ENCODE results near the gene TERT. TPM values are rescaled to one million over a fixed set of nuclear protein-coding genes. Genes with fewer than 3 reads are reported as not detected.

The TERT gene
- total and polyA plus RNA-seq, 2 of the 4 experiments (the other 2 are of a cell fraction) = not detected

- Histone ChIP-seq H3K9me3 (ENCODE audit: control insufficient read depth, insufficient read depth, low read length) (peaks cover 10% of the 10 kb centered on the region), H2AFZ (replicated peaks; ENCODE audit: low read length, poor library complexity) (no peak overlapping the region), H4K5ac (ENCODE audit: low read depth, low read length) (no peak overlapping the region), H3K36me3 (ENCODE audit: control insufficient read depth, insufficient read depth, low read length) (peaks cover 51% of the 10 kb centered on the region), H2BK120ac (ENCODE audit: low read depth, low read length) (no peak overlapping the region), H3K18ac (ENCODE audit: low read depth, low read length) (no peak overlapping the region), H3K14ac (replicated peaks; ENCODE audit: low read depth, low read length) (no peak overlapping the region), H3K23ac (ENCODE audit: low read depth, low read length) (no peak overlapping the region), H3K4me3 (ENCODE audit: insufficient read depth, low read depth, low read length) (no peak overlapping the region), H2BK15ac (ENCODE audit: low read depth, low read length) (no peak overlapping the region), H4K8ac (ENCODE audit: low read depth in 2 of 2, low read length in 2 of 2) (no peak overlapping the region), H3K4ac (ENCODE audit: low read depth, low read length) (no peak overlapping the region), H3K27me3 (ENCODE audit: control insufficient read depth, insufficient read depth, low read length) (no peaks in the 10 kb centered on the region), H3K9ac (ENCODE audit: low read depth, low read length) (no peak overlapping the region), H2BK20ac (ENCODE audit: low read depth, low read length) (no peak overlapping the region), H2AK5ac (ENCODE audit: low read depth, low read length) (no peak overlapping the region), H3K4me1 (ENCODE audit: control insufficient read depth, insufficient read depth, low read length) (peaks cover 1% of the 10 kb centered on the region; the same call in 1 of the 2 replicates), H4K91ac (ENCODE audit: insufficient read depth, low read depth, low read length) (no peak overlapping the region), H3K79me1 (ENCODE audit: low read depth in 1 of 2, low read length in 2 of 2) (peaks cover 5 to 6% of the 10 kb centered on the region in 2 experiments; a peak in 2 of 4 replicates), H3K4me2 (ENCODE audit: low read depth, low read length) (no peak overlapping the region), H3K9me1 (ENCODE audit: insufficient read depth, low read length) (no peaks in the 10 kb centered on the region), H3K56ac (ENCODE audit: extremely low read depth, insufficient read depth, low read length) (no peak overlapping the region), H4K20me1 (ENCODE audit: insufficient read depth, low read length) (peaks cover 4% of the 10 kb centered on the region), H3K27ac (ENCODE audit: insufficient read depth, low read length) (no peak overlapping the region), H2AK9ac (replicated peaks; ENCODE audit: low read depth, low read length, poor library complexity) (no peak overlapping the region), H2BK5ac (ENCODE audit: low read depth, low read length, poor library complexity, severe bottlenecking) (no peak overlapping the region)
- POLR2A ChIA-PET (ENCODE audit: unreplicated experiment) = no interaction called here
- intact Hi-C loops (cut with micrococcal nuclease) = no loop called here
- CTCF ChIA-PET = no interaction called here
- TF ChIP-seq CHD1 (IDR thresholded peaks at IDR 0.05; ENCODE audit: low read depth, low read length) (no peak), RFX5 (IDR thresholded peaks at IDR 0.05; ENCODE audit: low read depth, low read length) (no peak), ELK1 (IDR thresholded peaks at IDR 0.05; ENCODE audit: borderline replicate concordance, low read depth, low read length) (no peak), MAZ (IDR thresholded peaks at IDR 0.05; ENCODE audit: borderline replicate concordance, low read depth, low read length) (no peak), CEBPB (IDR thresholded peaks at IDR 0.05; ENCODE audit: low read depth, low read length) (no peak), BHLHE40 (IDR thresholded peaks at IDR 0.05; ENCODE audit: low read depth, low read length) (no peak), FOS (IDR thresholded peaks at IDR 0.05; ENCODE audit: low read depth, low read length) (no peak), USF2 (IDR thresholded peaks at IDR 0.05; ENCODE audit: low read depth, low read length) (no peak), POLR2A (IDR thresholded peaks at IDR 0.05; ENCODE audit: low read depth, low read length) (no peak), NFE2L2 (IDR thresholded peaks at IDR 0.05; ENCODE audit: low read depth, low read length) (no peak), MXI1 (IDR thresholded peaks at IDR 0.05; ENCODE audit: borderline replicate concordance, low read depth, low read length) (no peak), MAFK (IDR thresholded peaks at IDR 0.05; ENCODE audit: low read depth, low read length) (no peak), RCOR1 (IDR thresholded peaks at IDR 0.05; ENCODE audit: insufficient replicate concordance, low read length) (no peak)
- 96% methylated on average over 6 of the region's 13 CpGs; no CpG with 5 or more reads in 1 of the 2 experiments for WGBS, 2 experiments (ENCODE audit: extremely low coverage in 2 of 2, insufficient read length in 1 of 2)
- in situ Hi-C loops (cut with MboI; ENCODE audit: low sequenced_read_pairs) = no loop called here
- no peak for DNase-seq
- no peak for ATAC-seq (ENCODE audit: low read depth)
- dilution Hi-C loops (cut with HindIII; ENCODE audit: low sequenced_read_pairs, unreplicated experiment) = no loop called here
- BruUV-seq (replicated peaks) = no TSS peak
These were observed 28.9 kb upstream of the TERT start for GRCh38 chr5:1323803-1324173.
